Measurements from ENCODE around the gene UFSP1.

Gene UFSP1

GRCh38 chr7:100882201-100882600 is 7.3 kb downstream of the UFSP1 start:
- DNase-seq (ENCODE audit: low spot score), result no peak

GRCh38 chr7:100881136-100881535 is 8.4 kb downstream of the UFSP1 start:
- DNase-seq (ENCODE audit: low spot score), result no peak

GRCh38 chr7:100880645-100881044 is 8.9 kb downstream of the UFSP1 start:
- no peak for DNase-seq (ENCODE audit: low spot score)

- DNase-seq (ENCODE audit: low spot score), result no peak
Observed at GRCh38 chr7:100879685-100880261, 9.7 kb downstream of the UFSP1 start.

GRCh38 chr7:100878685-100879084 is 10.8 kb downstream of the UFSP1 start:
- DNase-seq (ENCODE audit: low spot score), result no peak

- no peak for DNase-seq (ENCODE audit: low spot score)
Observed at GRCh38 chr7:100878013-100878412, 11.5 kb downstream of the UFSP1 start.

GRCh38 chr7:100875356-100875751 is 14.2 kb downstream of the UFSP1 start:
- peak; percentile 47 for DNase-seq (ENCODE audit: low spot score)

GRCh38 chr7:100874577-100875355 is 14.7 kb downstream of the UFSP1 start, which contains the start of gene SRRT:
SRRT (plus strand) TSS chr7:100875103; CDS start chr7:100875591, 488 bp downstream.
- DNase-seq (ENCODE audit: low spot score), result peak; percentile 98

GRCh38 chr7:100874300-100874576 is 15.3 kb downstream of the UFSP1 start:
- no peak for DNase-seq (ENCODE audit: low spot score)

- DNase-seq (ENCODE audit: low spot score), result no peak
Observed at GRCh38 chr7:100873599-100874299, 15.8 kb downstream of the UFSP1 start.

GRCh38 chr7:100867776-100868485 is 21.6 kb downstream of the UFSP1 start:
- peak; percentile 29 for DNase-seq (ENCODE audit: low spot score)

GRCh38 chr7:100867040-100867775 is 22.3 kb downstream of the UFSP1 start, which contains the start of gene TRIP6:
TRIP6 (plus strand) TSS chr7:100867387; CDS start chr7:100867498, 111 bp downstream.
- peak; percentile 93 for DNase-seq (ENCODE audit: low spot score)

GRCh38 chr7:100866729-100867039 is 22.8 kb downstream of the UFSP1 start:
- DNase-seq (ENCODE audit: low spot score), result no peak

GRCh38 chr7:100865938-100866728 is 23.4 kb downstream of the UFSP1 start:
- DNase-seq (ENCODE audit: low spot score), result peak; percentile 61

GRCh38 chr7:100865372-100865911 is 24.1 kb downstream of the UFSP1 start:
- DNase-seq (ENCODE audit: low spot score), result peak; percentile 27

GRCh38 chr7:100864263-100864845 is 25.2 kb downstream of the UFSP1 start:
- DNase-seq (ENCODE audit: low spot score), result no peak

- no peak for DNase-seq (ENCODE audit: low spot score)
Observed at GRCh38 chr7:100863406-100863950, 26.0 kb downstream of the UFSP1 start.

GRCh38 chr7:100861616-100861985 is 27.9 kb downstream of the UFSP1 start:
- no peak for DNase-seq (ENCODE audit: low spot score)

GRCh38 chr7:100860702-100861615 is 28.6 kb downstream of the UFSP1 start:
- DNase-seq (ENCODE audit: low spot score), result no peak
